ENCODE results near the gene EIF4A3. TPM values are rescaled to one million over a fixed set of nuclear protein-coding genes. Genes with fewer than 3 reads are reported as not detected.

EIF4A3 gene
- total RNA-seq, 3 donors from 2014 or later = 46.2 to 93.1 (median 67.9) TPM

- H3K27ac ChIP-seq = no peak overlapping the region
- peaks cover 30% of the 10 kb centered on the region for H3K36me3 ChIP-seq
- H3K4me3 ChIP-seq = no peak overlapping the region
- H3K27me3 ChIP-seq = no peaks in the 10 kb centered on the region
- no peaks in the 10 kb centered on the region for H3K9me3 ChIP-seq
- DNase-seq (ENCODE audit: low spot score in 2 of 2) = no peak
- intact Hi-C loops (cut with DNase I; ENCODE audit: low total_unique reads) = no loop called here
- no peaks in the 10 kb centered on the region for H3K4me1 ChIP-seq
- TF ChIP-seq, protein P1, sequence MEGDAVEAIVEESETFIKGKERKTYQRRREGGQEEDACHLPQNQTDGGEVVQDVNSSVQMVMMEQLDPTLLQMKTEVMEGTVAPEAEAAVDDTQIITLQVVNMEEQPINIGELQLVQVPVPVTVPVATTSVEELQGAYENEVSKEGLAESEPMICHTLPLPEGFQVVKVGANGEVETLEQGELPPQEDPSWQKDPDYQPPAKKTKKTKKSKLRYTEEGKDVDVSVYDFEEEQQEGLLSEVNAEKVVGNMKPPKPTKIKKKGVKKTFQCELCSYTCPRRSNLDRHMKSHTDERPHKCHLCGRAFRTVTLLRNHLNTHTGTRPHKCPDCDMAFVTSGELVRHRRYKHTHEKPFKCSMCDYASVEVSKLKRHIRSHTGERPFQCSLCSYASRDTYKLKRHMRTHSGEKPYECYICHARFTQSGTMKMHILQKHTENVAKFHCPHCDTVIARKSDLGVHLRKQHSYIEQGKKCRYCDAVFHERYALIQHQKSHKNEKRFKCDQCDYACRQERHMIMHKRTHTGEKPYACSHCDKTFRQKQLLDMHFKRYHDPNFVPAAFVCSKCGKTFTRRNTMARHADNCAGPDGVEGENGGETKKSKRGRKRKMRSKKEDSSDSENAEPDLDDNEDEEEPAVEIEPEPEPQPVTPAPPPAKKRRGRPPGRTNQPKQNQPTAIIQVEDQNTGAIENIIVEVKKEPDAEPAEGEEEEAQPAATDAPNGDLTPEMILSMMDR (IDR thresholded peaks at IDR 0.05) = no peak
- no peak for TF ChIP-seq POLR2AphosphoS5 (IDR thresholded peaks at IDR 0.05)
- no peak for TF ChIP-seq POLR2A (IDR thresholded peaks at IDR 0.05)
Observed at GRCh38 chr17:80138856-80139426, 8.0 kb downstream of the EIF4A3 start.

DNA sequence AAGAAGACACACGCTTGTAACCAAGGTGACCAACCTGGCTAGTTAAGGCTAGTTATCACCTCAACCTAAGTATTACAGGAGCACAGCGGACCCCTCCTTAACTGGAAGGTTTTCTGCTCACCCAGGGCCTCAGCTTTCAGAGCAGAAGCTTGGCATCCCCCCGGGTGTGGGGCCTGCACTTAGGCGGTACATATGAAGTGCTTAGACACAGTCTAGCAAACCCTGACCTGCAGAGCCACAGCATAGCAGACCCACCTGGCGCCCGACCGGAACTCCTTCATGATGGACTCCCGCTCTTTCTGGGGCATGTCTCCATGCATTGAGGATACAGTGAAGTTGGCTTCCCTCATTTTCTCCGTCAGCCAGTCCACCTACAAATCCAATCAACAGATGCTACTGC, 9.8 kb downstream of the EIF4A3 start:
- Histone ChIP-seq H3K27ac (no peak overlapping the region), H3K9me3 (no peaks in the 10 kb centered on the region), H3K4me3 (no peak overlapping the region), H3K27me3 (no peaks in the 10 kb centered on the region), H3K4me1 (no peaks in the 10 kb centered on the region), H3K36me3 (peaks cover 25% of the 10 kb centered on the region)
- intact Hi-C loops (cut with DNase I; ENCODE audit: low total_unique reads) = no loop called here
- DNase-seq (ENCODE audit: low spot score in 2 of 2) = no peak
- TF ChIP-seq POLR2A (IDR thresholded peaks at IDR 0.05) (no peak), POLR2AphosphoS5 (IDR thresholded peaks at IDR 0.05) (no peak)
- TF ChIP-seq, protein P1 (IDR thresholded peaks at IDR 0.05) = no peak

GRCh38 chr17:80133626-80133970, 13.3 kb downstream of the EIF4A3 start:
- Histone ChIP-seq H3K4me3 (no peak overlapping the region), H3K27me3 (no peaks in the 10 kb centered on the region), H3K4me1 (no peaks in the 10 kb centered on the region), H3K27ac (no peak overlapping the region), H3K36me3 (peaks cover 16% of the 10 kb centered on the region), H3K9me3 (no peaks in the 10 kb centered on the region)
- no peak for DNase-seq (ENCODE audit: low spot score in 2 of 2)
- intact Hi-C loops (cut with DNase I; ENCODE audit: low total_unique reads) = no loop called here
- TF ChIP-seq POLR2A (IDR thresholded peaks at IDR 0.05) = no peak
- TF ChIP-seq POLR2AphosphoS5 (IDR thresholded peaks at IDR 0.05) = no peak
- TF ChIP-seq, protein P1 (IDR thresholded peaks at IDR 0.05) = no peak

- no peaks in the 10 kb centered on the region for H3K9me3 ChIP-seq
- H3K27ac ChIP-seq = no peak overlapping the region
- intact Hi-C loops (cut with DNase I; ENCODE audit: low total_unique reads) = no loop called here
- no peak for DNase-seq (ENCODE audit: low spot score in 2 of 2)
- H3K36me3 ChIP-seq = peaks cover 13% of the 10 kb centered on the region
- H3K4me3 ChIP-seq = no peak overlapping the region
- TF ChIP-seq POLR2A (IDR thresholded peaks at IDR 0.05) (no peak), POLR2AphosphoS5 (IDR thresholded peaks at IDR 0.05) (no peak)
- TF ChIP-seq, protein P1 (IDR thresholded peaks at IDR 0.05) = no peak
- no peaks in the 10 kb centered on the region for H3K27me3 ChIP-seq
- no peaks in the 10 kb centered on the region for H3K4me1 ChIP-seq
Observed at GRCh38 chr17:80132906-80133625, 13.9 kb downstream of the EIF4A3 start.

- TF ChIP-seq POLR2AphosphoS5 (IDR thresholded peaks at IDR 0.05) = no peak
- TF ChIP-seq, protein P1 (IDR thresholded peaks at IDR 0.05) = no peak
- no peak for TF ChIP-seq POLR2A (IDR thresholded peaks at IDR 0.05)
- Histone ChIP-seq H3K36me3 (no peaks in the 10 kb centered on the region), H3K4me3 (no peak overlapping the region), H3K27me3 (no peaks in the 10 kb centered on the region), H3K4me1 (no peaks in the 10 kb centered on the region), H3K27ac (no peak overlapping the region), H3K9me3 (no peaks in the 10 kb centered on the region)
- DNase-seq (ENCODE audit: low spot score in 2 of 2) = no peak
- intact Hi-C loops (cut with DNase I; ENCODE audit: low total_unique reads) = loop anchor here (1.0 kb wide), 1 partner anchor 13 kb away; no protein-coding TSS in a partner anchor
Observed at GRCh38 chr17:80130992-80131391, 15.9 kb downstream of the EIF4A3 start.
